Loucy (cell line): ENCODE measurements around the gene WNT4.

Experiments used
- H2AFZ ChIP-seq: fragments of 200-600 bp; sonication (generic); 2 replicates; pipeline ENCODE4 v1.6.0; 2016; ENCODE audit warnings: antibody characterized with exemption, mild to moderate bottlenecking, low read length, moderate library complexity
- H3F3A ChIP-seq: fragments of 200-600 bp; 2 replicates; pipeline ENCODE4 v1.6.0; 2016; ENCODE audit warnings: antibody characterized with exemption, low read depth, mild to moderate bottlenecking
- H3K27me3 ChIP-seq: fragments of 200-600 bp; sonication (generic); 2 replicates; pipeline ENCODE4 v1.6.1; 2014; ENCODE audit warnings: low read length, mild to moderate bottlenecking; ENCODE audit not compliant: insufficient read depth, poor library complexity, severe bottlenecking
- H3K36me3 ChIP-seq: fragments of 200-600 bp; sonication (generic); 2 replicates; pipeline ENCODE4 v1.6.1; 2016; ENCODE audit warnings: low read length; ENCODE audit not compliant: insufficient read depth
- H3K4me1 ChIP-seq: fragments of 200-600 bp; sonication (generic); 2 replicates; pipeline ENCODE4 v1.5.1; 2014; ENCODE audit warnings: low read length, mild to moderate bottlenecking; ENCODE audit not compliant: insufficient read depth, poor library complexity, severe bottlenecking
- H3K4me2 ChIP-seq: fragments of 200-600 bp; sonication (generic); 2 replicates; pipeline ENCODE4 v1.6.0; 2014; ENCODE audit warnings: antibody characterized with exemption, low read length, low read depth, mild to moderate bottlenecking; ENCODE audit not compliant: poor library complexity, severe bottlenecking
- H3K4me3 ChIP-seq: fragments of 200-600 bp; sonication (generic); 2 replicates; pipeline ENCODE4 v1.5.1; 2014; ENCODE audit warnings: low read length, mild to moderate bottlenecking, mixed read lengths; ENCODE audit not compliant: poor library complexity, severe bottlenecking
- H3K79me2 ChIP-seq: fragments of 200-600 bp; sonication (generic); 2 replicates; pipeline ENCODE4 v1.6.1; 2014; ENCODE audit warnings: low read length; ENCODE audit not compliant: insufficient read depth
- H3K9ac ChIP-seq: fragments of 200-600 bp; sonication (generic); 2 replicates; pipeline ENCODE4 v1.6.0; 2014; ENCODE audit warnings: mild to moderate bottlenecking, low read depth, low read length, moderate library complexity; ENCODE audit not compliant: poor library complexity, severe bottlenecking
- H3K9me2 ChIP-seq: fragments of 200-600 bp; sonication (generic); replicated peaks from 2 replicates; pipeline ENCODE4 v1.6.1; 2016; ENCODE audit warnings: low read depth, low read length, mixed read lengths
- H3K9me3 ChIP-seq: fragments of 200-600 bp; sonication (generic); 2 replicates; pipeline ENCODE4 v1.6.1; 2014; ENCODE audit warnings: mild to moderate bottlenecking, antibody characterized with exemption, low read length, low read depth; ENCODE audit not compliant: insufficient read depth
- H4K20me1 ChIP-seq: fragments of 200-600 bp; sonication (generic); 2 replicates; pipeline ENCODE4 v1.6.0; 2014; ENCODE audit warnings: antibody characterized with exemption, low read length, mild to moderate bottlenecking; ENCODE audit not compliant: insufficient read depth, poor library complexity, severe bottlenecking
- CTCF ChIP-seq: fragments of 200-600 bp; sonication (generic); conservative IDR thresholded peaks from 2 replicates; pipeline ENCODE4 v1.5.1; 2014; ENCODE audit warnings: mild to moderate bottlenecking, antibody characterized with exemption, low read length
- EZH2phosphoT487 ChIP-seq: fragments of 200-600 bp; IDR thresholded peaks from 2 replicates; pipeline ENCODE4 v1.6.1; 2018; ENCODE audit warnings: antibody characterized with exemption, mild to moderate bottlenecking, moderate library complexity, borderline replicate concordance

The WNT4 gene

GRCh38 chr1:22121421-22121911 is 21.4 kb downstream of the WNT4 start:
- H3K4me3 ChIP-seq: no peak overlapping the region
- no peaks in the 10 kb centered on the region for H3K9me3 ChIP-seq
- H3K4me1 ChIP-seq: no peaks in the 10 kb centered on the region
- H3K9me2 ChIP-seq: no peaks in the 10 kb centered on the region
- no peak overlapping the region for H3K9ac ChIP-seq
- no peaks in the 10 kb centered on the region for H3K36me3 ChIP-seq
- no peak for TF ChIP-seq EZH2phosphoT487
- no peak for TF ChIP-seq CTCF
- no peaks in the 10 kb centered on the region for H4K20me1 ChIP-seq
- H3F3A ChIP-seq: no peaks in the 10 kb centered on the region
- no peak overlapping the region for H2AFZ ChIP-seq
- no peaks in the 10 kb centered on the region for H3K27me3 ChIP-seq
- H3K4me2 ChIP-seq: no peak overlapping the region
- H3K79me2 ChIP-seq: no peaks in the 10 kb centered on the region

GRCh38 chr1:22120469-22120790 is 22.5 kb downstream of the WNT4 start:
- Histone ChIP-seq H3K4me1 (no peaks in the 10 kb centered on the region), H3K36me3 (no peaks in the 10 kb centered on the region), H2AFZ (no peak overlapping the region), H3K9me3 (no peaks in the 10 kb centered on the region), H3K4me3 (no peak overlapping the region), H3K9ac (no peak overlapping the region), H3K4me2 (no peak overlapping the region), H3K9me2 (no peaks in the 10 kb centered on the region), H3K79me2 (no peaks in the 10 kb centered on the region), H3K27me3 (no peaks in the 10 kb centered on the region), H3F3A (no peaks in the 10 kb centered on the region), H4K20me1 (peaks cover 2% of the 10 kb centered on the region)
- no peak for TF ChIP-seq CTCF
- no peak for TF ChIP-seq EZH2phosphoT487

GRCh38 chr1:22119626-22120468 is 23.1 kb downstream of the WNT4 start:
- Histone ChIP-seq H3F3A (no peaks in the 10 kb centered on the region), H3K79me2 (no peaks in the 10 kb centered on the region), H3K4me1 (no peaks in the 10 kb centered on the region), H2AFZ (no peak overlapping the region), H3K36me3 (no peaks in the 10 kb centered on the region), H3K4me2 (no peak overlapping the region), H3K9me2 (no peaks in the 10 kb centered on the region), H4K20me1 (peaks cover 2% of the 10 kb centered on the region), H3K9ac (no peak overlapping the region), H3K27me3 (no peaks in the 10 kb centered on the region), H3K9me3 (no peaks in the 10 kb centered on the region), H3K4me3 (no peak overlapping the region)
- no peak for TF ChIP-seq EZH2phosphoT487
- no peak for TF ChIP-seq CTCF
